K562 treated with DMSO at 1 percent for 24 hours (cell line): Measurements from ENCODE around the gene PARP4. TPM values are rescaled to one million over a fixed set of nuclear protein-coding genes. Genes with fewer than 3 reads are reported as not detected.

Experiments used
- total RNA-seq: library from RNA; unstranded; fragments of 300-600 nt; gene quantifications from 2 replicates; pipeline ENCODE4 v1.2.3, GENCODE V29; 2022; ENCODE audit warnings: low read depth; ENCODE audit not compliant: insufficient read depth

The PARP4 gene
- total RNA-seq: 31.8 and 34.2 TPM in 2 replicates

GRCh38 chr13:24512197-24512907 lies at the start of gene PARP4:
PARP4 (minus strand) TSS chr13:24512778; CDS start chr13:24503776, 9,002 bp downstream.

Other genes with a start within 250 kb of the PARP4 start
- not detected in 2 replicates for gene C1QTNF9, start 203.2 kb downstream of the PARP4 start, total RNA-seq
- gene ATP12A, start 167.6 kb upstream of the PARP4 start, total RNA-seq: not detected in 2 replicates